ENCODE measurements around the gene CPNE4. TPM values are rescaled to one million over a fixed set of nuclear protein-coding genes. Genes with fewer than 3 reads are reported as not detected.
"Not testable (repeated sequence)": the region's sequence is repeated elsewhere in the genome, so short reads cannot be mapped to it uniquely, and the experiment has no call there.

CPNE4 gene
- total RNA-seq, 1 experiment from 2014 or later, result not detected

GRCh38 chr3:132047209-132047608 lies 12.4 kb upstream of the CPNE4 start:
- no peak for TF ChIP-seq EZH2phosphoT487 (IDR thresholded peaks at IDR 0.05; ENCODE audit: borderline replicate concordance, low read length)
- TF ChIP-seq, protein P1, sequence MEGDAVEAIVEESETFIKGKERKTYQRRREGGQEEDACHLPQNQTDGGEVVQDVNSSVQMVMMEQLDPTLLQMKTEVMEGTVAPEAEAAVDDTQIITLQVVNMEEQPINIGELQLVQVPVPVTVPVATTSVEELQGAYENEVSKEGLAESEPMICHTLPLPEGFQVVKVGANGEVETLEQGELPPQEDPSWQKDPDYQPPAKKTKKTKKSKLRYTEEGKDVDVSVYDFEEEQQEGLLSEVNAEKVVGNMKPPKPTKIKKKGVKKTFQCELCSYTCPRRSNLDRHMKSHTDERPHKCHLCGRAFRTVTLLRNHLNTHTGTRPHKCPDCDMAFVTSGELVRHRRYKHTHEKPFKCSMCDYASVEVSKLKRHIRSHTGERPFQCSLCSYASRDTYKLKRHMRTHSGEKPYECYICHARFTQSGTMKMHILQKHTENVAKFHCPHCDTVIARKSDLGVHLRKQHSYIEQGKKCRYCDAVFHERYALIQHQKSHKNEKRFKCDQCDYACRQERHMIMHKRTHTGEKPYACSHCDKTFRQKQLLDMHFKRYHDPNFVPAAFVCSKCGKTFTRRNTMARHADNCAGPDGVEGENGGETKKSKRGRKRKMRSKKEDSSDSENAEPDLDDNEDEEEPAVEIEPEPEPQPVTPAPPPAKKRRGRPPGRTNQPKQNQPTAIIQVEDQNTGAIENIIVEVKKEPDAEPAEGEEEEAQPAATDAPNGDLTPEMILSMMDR (conservative IDR thresholded peaks at IDR 0.05; ENCODE audit: low read depth, low read length), result no peak
- TF ChIP-seq EZH2 (IDR thresholded peaks at IDR 0.05; ENCODE audit: low read length, unreplicated experiment), result no peak
- no peaks in the 10 kb centered on the region for H4K20me1 ChIP-seq (ENCODE audit: low read length)

GRCh38 chr3:132044874-132045273 lies 10.1 kb upstream of the CPNE4 start:
- H3K9me3 ChIP-seq (ENCODE audit: low read length); POLR2A ChIA-PET (ENCODE audit: unreplicated experiment); DNase-seq; H4K20me1 ChIP-seq (ENCODE audit: low read length); H3K9ac ChIP-seq (ENCODE audit: low read length); intact Hi-C loops (cut with micrococcal nuclease); H3F3A ChIP-seq (ENCODE audit: low read length, unreplicated experiment); H3K9me2 ChIP-seq (replicated peaks; ENCODE audit: low read length); CTCF ChIA-PET; ATAC-seq; H3K36me3 ChIP-seq (ENCODE audit: low read depth, low read length); H3K27me3 ChIP-seq (ENCODE audit: low read length); H3K4me1 ChIP-seq (ENCODE audit: insufficient read depth, low read length); H3K4me2 ChIP-seq (ENCODE audit: low read length); H3K4me3 ChIP-seq (ENCODE audit: low read length); BruUV-seq (replicated peaks); H2AFZ ChIP-seq (ENCODE audit: low read length); H3K79me2 ChIP-seq (ENCODE audit: low read length); H3K27ac ChIP-seq (ENCODE audit: low read length): not testable (repeated sequence)

More at GRCh38 chr3:132047209-132047608, 12.4 kb upstream of the CPNE4 start:
- no peaks in the 10 kb centered on the region for H3K4me1 ChIP-seq (ENCODE audit: insufficient read depth, low read length)
- DNase-seq (no peak), ATAC-seq (no peak)
- intact Hi-C loops (cut with micrococcal nuclease), result no loop called here
- H3K4me2 ChIP-seq (ENCODE audit: low read length), result no peak overlapping the region
- H3F3A ChIP-seq (ENCODE audit: low read length, unreplicated experiment), result no peaks in the 10 kb centered on the region
- H3K79me2 ChIP-seq (ENCODE audit: low read length), result no peaks in the 10 kb centered on the region
- H3K27me3 ChIP-seq (ENCODE audit: low read length), result no peaks in the 10 kb centered on the region
- no peak overlapping the region for H3K9ac ChIP-seq (ENCODE audit: low read length)
- no TSS peak for BruUV-seq (replicated peaks)
- H3K4me3 ChIP-seq (ENCODE audit: low read length), result no peak overlapping the region
- CTCF ChIA-PET, result no interaction called here
- H3K9me3 ChIP-seq (ENCODE audit: low read length), result no peaks in the 10 kb centered on the region
- no peak overlapping the region for H3K27ac ChIP-seq (ENCODE audit: low read length)
- no peaks in the 10 kb centered on the region for H3K36me3 ChIP-seq (ENCODE audit: low read depth, low read length)
- POLR2A ChIA-PET (ENCODE audit: unreplicated experiment), result no interaction called here
- H3K9me2 ChIP-seq (replicated peaks; ENCODE audit: low read length), result no peaks in the 10 kb centered on the region
- H2AFZ ChIP-seq (ENCODE audit: low read length), result no peak overlapping the region

- intact Hi-C loops (cut with micrococcal nuclease), result no loop called here
- Histone ChIP-seq H3K4me3 (ENCODE audit: low read length) (no peak overlapping the region), H3K9ac (ENCODE audit: low read length) (no peak overlapping the region), H3K27me3 (ENCODE audit: low read length) (no peaks in the 10 kb centered on the region), H3K9me3 (ENCODE audit: low read length) (no peaks in the 10 kb centered on the region), H2AFZ (ENCODE audit: low read length) (no peak overlapping the region), H3F3A (ENCODE audit: low read length, unreplicated experiment) (no peaks in the 10 kb centered on the region), H3K36me3 (ENCODE audit: low read depth, low read length) (no peaks in the 10 kb centered on the region), H3K79me2 (ENCODE audit: low read length) (no peaks in the 10 kb centered on the region), H3K27ac (ENCODE audit: low read length) (no peak overlapping the region), H4K20me1 (ENCODE audit: low read length) (no peaks in the 10 kb centered on the region), H3K9me2 (replicated peaks; ENCODE audit: low read length) (no peaks in the 10 kb centered on the region), H3K4me1 (ENCODE audit: insufficient read depth, low read length) (no peaks in the 10 kb centered on the region), H3K4me2 (ENCODE audit: low read length) (no peak overlapping the region)
- DNase-seq (no peak), ATAC-seq (no peak)
- BruUV-seq (replicated peaks), result no TSS peak
- ChIA-PET POLR2A (ENCODE audit: unreplicated experiment) (no interaction called here), CTCF (no interaction called here)
- TF ChIP-seq EZH2 (IDR thresholded peaks at IDR 0.05; ENCODE audit: low read length, unreplicated experiment) (no peak), EZH2phosphoT487 (IDR thresholded peaks at IDR 0.05; ENCODE audit: borderline replicate concordance, low read length) (no peak)
- TF ChIP-seq, protein P1 (conservative IDR thresholded peaks at IDR 0.05; ENCODE audit: low read depth, low read length), result no peak
Measured at GRCh38 chr3:132042681-132043080, 7.9 kb upstream of the CPNE4 start.
